A549 (cell line): ENCODE results near the gene TMEM132D.

Experiments
- ESRRA ChIP-seq: fragments of 150-350 bp; IDR thresholded peaks from 2 replicates; pipeline ENCODE4 v1.6.1; 2014; ENCODE audit warnings: mild to moderate bottlenecking, low read length, borderline replicate concordance
- MAFK ChIP-seq: fragments of 450-650 bp; IDR thresholded peaks from 2 replicates; pipeline ENCODE4 v1.6.1; 2014; ENCODE audit not compliant: partially characterized antibody
- PBX3 ChIP-seq: IDR thresholded peaks from 2 replicates; pipeline ENCODE4 v1.6.1; 2012

GRCh38 chr12:129196927-129197326, 706.9 kb downstream of the TMEM132D start:
- no peak for TF ChIP-seq ESRRA
- no peak for TF ChIP-seq MAFK
- no peak for TF ChIP-seq PBX3
